HEK293 (cell line): ENCODE data around the gene DUSP16.

Experiments
- KLF1 ChIP-seq: fragments of 450-650 bp; formaldehyde crosslinking; IDR thresholded peaks from 2 replicates; pipeline ENCODE4 v1.5.1; 2016; ENCODE audit warnings: missing biosample characterization, missing genetic modification characterization
- MYNN ChIP-seq: fragments of 450-650 bp; formaldehyde crosslinking; IDR thresholded peaks from 2 replicates; pipeline ENCODE4 v1.5.1; 2016; ENCODE audit warnings: missing biosample characterization, missing genetic modification characterization, borderline replicate concordance
- TCF7L2 ChIP-seq: IDR thresholded peaks from 2 replicates; pipeline ENCODE4 v1.6.1; 2011; ENCODE audit warnings: low read depth, mild to moderate bottlenecking, inconsistent platforms, low read length, moderate library complexity, borderline replicate concordance
- ZBTB8A ChIP-seq: fragments of 450-650 bp; formaldehyde crosslinking; IDR thresholded peaks from 2 replicates; pipeline ENCODE4 v1.5.1; 2016; ENCODE audit warnings: missing biosample characterization, missing genetic modification characterization
- ZFP37 ChIP-seq: fragments of 450-650 bp; formaldehyde crosslinking; IDR thresholded peaks from 2 replicates; pipeline ENCODE4 v1.5.1; 2016; ENCODE audit warnings: missing biosample characterization, missing genetic modification characterization
- ZNF433 ChIP-seq: fragments of 450-650 bp; formaldehyde crosslinking; IDR thresholded peaks from 2 replicates; pipeline ENCODE4 v1.5.1; 2016; ENCODE audit warnings: missing biosample characterization, missing genetic modification characterization, low read depth
- ZNF449 ChIP-seq: fragments of 450-650 bp; formaldehyde crosslinking; IDR thresholded peaks from 2 replicates; pipeline ENCODE4 v1.5.1; 2017; ENCODE audit warnings: missing biosample characterization, mild to moderate bottlenecking, missing genetic modification characterization, moderate library complexity
- ZNF768 ChIP-seq: fragments of 450-650 bp; formaldehyde crosslinking; IDR thresholded peaks from 2 replicates; pipeline ENCODE4 v1.5.1; 2018; ENCODE audit warnings: missing biosample characterization, mild to moderate bottlenecking, missing genetic modification characterization
- ZNF785 ChIP-seq: fragments of 450-650 bp; formaldehyde crosslinking; IDR thresholded peaks from 2 replicates; pipeline ENCODE4 v1.5.1; 2016; ENCODE audit warnings: missing biosample characterization, missing genetic modification characterization
- ZNF791 ChIP-seq: fragments of 450-650 bp; formaldehyde crosslinking; IDR thresholded peaks from 2 replicates; pipeline ENCODE4 v1.5.1; 2016; ENCODE audit warnings: missing biosample characterization, missing genetic modification characterization
- TF ChIP-seq, protein P1 (sequence below): fragments of 450-650 bp; formaldehyde crosslinking; IDR thresholded peaks from 2 replicates; pipeline ENCODE4 v1.5.1; 2016; ENCODE audit warnings: missing biosample characterization, missing genetic modification characterization

- TF ChIP-seq KLF1 (tag by site-specific recombination): no peak
- TF ChIP-seq, protein P1, sequence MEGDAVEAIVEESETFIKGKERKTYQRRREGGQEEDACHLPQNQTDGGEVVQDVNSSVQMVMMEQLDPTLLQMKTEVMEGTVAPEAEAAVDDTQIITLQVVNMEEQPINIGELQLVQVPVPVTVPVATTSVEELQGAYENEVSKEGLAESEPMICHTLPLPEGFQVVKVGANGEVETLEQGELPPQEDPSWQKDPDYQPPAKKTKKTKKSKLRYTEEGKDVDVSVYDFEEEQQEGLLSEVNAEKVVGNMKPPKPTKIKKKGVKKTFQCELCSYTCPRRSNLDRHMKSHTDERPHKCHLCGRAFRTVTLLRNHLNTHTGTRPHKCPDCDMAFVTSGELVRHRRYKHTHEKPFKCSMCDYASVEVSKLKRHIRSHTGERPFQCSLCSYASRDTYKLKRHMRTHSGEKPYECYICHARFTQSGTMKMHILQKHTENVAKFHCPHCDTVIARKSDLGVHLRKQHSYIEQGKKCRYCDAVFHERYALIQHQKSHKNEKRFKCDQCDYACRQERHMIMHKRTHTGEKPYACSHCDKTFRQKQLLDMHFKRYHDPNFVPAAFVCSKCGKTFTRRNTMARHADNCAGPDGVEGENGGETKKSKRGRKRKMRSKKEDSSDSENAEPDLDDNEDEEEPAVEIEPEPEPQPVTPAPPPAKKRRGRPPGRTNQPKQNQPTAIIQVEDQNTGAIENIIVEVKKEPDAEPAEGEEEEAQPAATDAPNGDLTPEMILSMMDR (tag by site-specific recombination): no peak
- no peak for TF ChIP-seq ZNF449 (tag by site-specific recombination)
- TF ChIP-seq ZNF433: no peak
- TF ChIP-seq ZNF791 (tag by site-specific recombination): no peak
- TF ChIP-seq TCF7L2: no peak
- no peak for TF ChIP-seq ZNF768 (tag by site-specific recombination)
- TF ChIP-seq MYNN: no peak
- no peak for TF ChIP-seq ZBTB8A (tag by site-specific recombination)
- no peak for TF ChIP-seq ZFP37 (tag by site-specific recombination)
- no peak for TF ChIP-seq ZNF785
Observed at GRCh38 chr12:12503384-12504078, 59.1 kb downstream of the DUSP16 start.
